ENCODE results near the gene BOC.
"Not testable (repeated sequence)": the region's sequence is repeated elsewhere in the genome, so short reads cannot be mapped to it uniquely, and the experiment has no call there.

Gene BOC, protein sequence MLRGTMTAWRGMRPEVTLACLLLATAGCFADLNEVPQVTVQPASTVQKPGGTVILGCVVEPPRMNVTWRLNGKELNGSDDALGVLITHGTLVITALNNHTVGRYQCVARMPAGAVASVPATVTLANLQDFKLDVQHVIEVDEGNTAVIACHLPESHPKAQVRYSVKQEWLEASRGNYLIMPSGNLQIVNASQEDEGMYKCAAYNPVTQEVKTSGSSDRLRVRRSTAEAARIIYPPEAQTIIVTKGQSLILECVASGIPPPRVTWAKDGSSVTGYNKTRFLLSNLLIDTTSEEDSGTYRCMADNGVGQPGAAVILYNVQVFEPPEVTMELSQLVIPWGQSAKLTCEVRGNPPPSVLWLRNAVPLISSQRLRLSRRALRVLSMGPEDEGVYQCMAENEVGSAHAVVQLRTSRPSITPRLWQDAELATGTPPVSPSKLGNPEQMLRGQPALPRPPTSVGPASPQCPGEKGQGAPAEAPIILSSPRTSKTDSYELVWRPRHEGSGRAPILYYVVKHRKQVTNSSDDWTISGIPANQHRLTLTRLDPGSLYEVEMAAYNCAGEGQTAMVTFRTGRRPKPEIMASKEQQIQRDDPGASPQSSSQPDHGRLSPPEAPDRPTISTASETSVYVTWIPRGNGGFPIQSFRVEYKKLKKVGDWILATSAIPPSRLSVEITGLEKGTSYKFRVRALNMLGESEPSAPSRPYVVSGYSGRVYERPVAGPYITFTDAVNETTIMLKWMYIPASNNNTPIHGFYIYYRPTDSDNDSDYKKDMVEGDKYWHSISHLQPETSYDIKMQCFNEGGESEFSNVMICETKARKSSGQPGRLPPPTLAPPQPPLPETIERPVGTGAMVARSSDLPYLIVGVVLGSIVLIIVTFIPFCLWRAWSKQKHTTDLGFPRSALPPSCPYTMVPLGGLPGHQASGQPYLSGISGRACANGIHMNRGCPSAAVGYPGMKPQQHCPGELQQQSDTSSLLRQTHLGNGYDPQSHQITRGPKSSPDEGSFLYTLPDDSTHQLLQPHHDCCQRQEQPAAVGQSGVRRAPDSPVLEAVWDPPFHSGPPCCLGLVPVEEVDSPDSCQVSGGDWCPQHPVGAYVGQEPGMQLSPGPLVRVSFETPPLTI

DNA sequence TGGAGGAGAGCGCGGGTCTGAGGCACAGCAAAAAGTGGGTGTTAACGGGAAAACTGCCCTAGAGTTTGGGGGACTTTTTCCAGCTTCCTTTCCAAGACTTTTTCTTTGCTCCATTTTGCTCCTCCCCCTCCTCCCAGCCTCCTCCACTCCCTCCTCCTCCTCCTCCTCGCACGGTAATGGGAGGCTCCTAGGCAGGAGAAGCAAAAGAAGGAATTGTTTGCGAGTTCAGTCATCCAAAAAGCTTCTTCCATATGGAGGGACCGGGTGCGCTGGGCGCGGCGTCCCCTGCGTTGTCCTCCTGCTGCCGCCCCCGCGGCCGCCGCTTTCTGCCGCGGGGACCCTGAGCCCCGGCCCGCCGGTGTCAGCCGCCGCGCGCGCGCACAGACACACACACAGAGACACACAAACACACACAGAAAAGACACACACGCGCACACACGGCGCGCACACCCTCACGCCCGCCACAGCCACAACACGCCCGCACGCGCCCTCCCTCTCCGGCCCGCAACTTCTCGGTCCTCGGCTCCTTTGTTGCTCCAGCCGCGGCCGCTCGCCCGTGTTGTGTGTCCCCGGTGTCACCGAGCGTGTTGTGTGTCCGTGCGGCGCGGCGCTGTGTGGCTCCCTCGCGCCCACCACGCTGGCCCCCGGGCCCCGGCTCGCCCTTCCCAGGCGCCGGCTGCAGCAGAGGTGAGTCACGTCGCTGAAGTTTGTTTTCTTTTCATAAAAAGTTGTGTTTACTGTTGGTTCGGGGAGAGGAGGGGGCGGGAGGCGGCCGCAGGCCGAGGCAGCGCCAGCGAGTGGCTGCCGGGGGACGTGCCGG lies at the start of gene BOC:
TSS of gene BOC (plus strand) at position 228 of the 820 bp plus-strand sequence. CDS start 38,246 bp downstream, outside the sequence.
- DNase-seq (ENCODE audit: low read depth in 2 of 2), result no peak

- no peak for DNase-seq (ENCODE audit: low read depth in 2 of 2)
These were observed 49.7 kb upstream of the BOC start for GRCh38 chr3:113161661-113162060.

- DNase-seq (ENCODE audit: low read depth in 2 of 2), result no peak
These were observed 48.2 kb upstream of the BOC start for GRCh38 chr3:113163152-113163551.

- DNase-seq (ENCODE audit: low read depth in 2 of 2), result no peak
These were observed 45.5 kb upstream of the BOC start for GRCh38 chr3:113165841-113166240.

GRCh38 chr3:113166357-113166718 lies 45.0 kb upstream of the BOC start:
- DNase-seq (ENCODE audit: low read depth in 2 of 2), result no peak

DNA sequence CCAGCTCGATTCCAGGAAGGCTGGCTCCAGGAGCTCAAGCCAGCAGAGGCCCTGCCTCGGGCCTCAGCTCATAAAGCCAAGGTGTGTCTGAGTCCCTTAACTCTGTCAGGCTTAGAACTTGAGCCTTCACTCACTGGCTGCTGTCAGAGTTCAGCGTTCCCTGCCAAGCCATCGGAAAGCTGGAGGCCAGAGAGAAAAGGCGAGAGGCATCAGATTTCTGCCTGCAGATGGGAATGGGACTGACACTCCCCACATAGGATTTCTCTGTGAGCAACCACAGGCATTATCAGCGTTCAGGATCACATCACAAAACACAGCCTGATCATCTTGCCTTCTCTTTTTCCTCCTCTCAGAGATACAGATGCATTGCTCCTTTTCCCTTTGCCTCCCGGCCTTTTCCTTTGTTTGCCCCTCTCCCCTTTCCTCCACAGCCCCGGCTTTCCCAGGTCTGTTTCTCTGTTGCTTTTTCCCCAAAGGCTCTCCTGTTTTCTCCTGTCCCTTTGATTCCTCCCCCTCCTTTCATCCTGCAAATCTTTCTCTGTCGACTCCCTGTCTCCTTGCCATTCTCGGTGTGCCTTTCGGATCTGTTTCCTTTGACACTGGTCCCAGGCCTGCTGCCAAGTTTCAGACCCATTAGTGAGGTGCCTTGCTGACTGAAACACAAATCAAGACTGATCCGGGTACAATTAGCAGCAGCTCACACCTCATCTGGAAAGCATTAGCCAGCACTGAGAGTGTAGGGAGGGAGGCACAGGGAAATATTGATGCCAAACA lies 44.5 kb upstream of the BOC start:
- DNase-seq (ENCODE audit: low read depth in 2 of 2), result no peak

- DNase-seq (ENCODE audit: low read depth in 2 of 2), result no peak
These were observed 43.2 kb upstream of the BOC start for GRCh38 chr3:113167825-113168801.

DNA sequence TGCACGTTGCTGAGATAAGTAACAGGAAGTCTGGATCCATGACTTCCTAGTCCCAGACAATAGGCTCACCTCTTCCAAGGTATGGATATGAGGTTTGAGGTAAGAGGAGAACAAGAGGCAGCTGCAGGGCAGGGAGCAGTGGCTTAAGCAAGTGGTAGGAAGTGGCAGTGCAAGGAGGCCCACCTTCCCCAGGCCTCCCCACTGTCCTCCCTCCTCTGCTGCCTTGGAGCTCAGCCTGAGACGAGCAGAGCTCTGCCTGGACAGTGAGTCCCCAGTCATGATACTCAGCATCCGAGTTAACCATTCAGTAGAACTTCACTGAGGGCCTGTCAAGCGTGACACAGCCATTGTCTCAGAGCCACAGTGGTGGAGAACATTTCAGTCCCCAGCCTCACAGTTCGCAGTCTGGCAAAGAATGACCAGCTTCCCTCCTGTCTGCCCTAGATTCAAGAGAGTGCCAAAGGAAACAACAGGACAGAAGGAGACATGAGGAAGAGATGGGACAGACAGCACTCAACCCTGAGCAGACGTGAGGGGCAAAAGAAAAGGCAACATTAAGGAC lies 41.4 kb upstream of the BOC start:
- DNase-seq (ENCODE audit: low read depth in 2 of 2), result no peak

DNA sequence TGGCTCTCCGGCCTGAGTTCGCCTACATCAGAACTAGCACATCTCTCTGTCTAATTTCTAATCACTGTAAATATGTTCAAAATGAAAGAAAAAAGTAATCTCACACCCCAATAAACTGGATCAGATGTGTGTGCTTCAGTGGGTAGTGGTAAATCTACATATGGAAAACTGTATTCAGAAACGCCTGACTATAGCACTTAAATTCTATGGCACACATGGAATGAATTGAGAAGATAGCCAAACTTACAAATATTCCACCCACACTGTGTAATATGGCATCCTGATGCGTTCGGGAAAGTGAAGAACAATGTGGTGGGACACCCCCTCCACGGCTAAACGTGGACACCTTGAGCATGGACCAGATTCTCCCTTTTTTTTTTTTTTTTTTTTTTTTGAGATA lies 40.6 kb upstream of the BOC start:
- DNase-seq (ENCODE audit: low read depth in 2 of 2), result no peak

DNA sequence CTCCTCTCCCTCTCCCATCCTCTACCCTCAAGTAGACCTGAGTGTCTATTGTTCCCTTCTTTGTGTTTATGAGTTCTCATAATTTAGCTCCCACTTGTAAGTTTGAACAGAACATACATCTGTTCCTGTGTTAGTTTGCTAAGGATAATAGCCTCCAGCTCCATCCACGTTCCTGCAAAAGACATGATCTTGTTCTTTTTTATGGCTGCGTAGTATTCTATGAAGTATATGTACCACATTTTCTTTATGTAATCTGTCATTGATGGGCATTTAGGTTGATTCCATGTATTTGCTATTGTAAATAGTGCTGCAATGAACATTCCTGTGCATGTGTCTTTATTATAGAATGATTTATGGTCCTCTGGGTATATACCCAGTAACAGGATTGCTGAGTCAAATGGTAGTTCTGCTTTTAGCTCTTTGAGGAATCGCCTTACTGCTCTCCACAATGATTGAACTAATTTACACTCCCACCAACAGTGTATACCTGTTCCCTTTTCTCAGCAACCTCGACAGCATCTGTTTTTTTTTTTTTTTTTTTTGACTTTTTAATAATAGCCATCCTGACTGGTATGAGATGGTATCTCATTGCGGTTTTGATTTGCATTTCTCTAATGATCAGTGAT lies 39.6 kb upstream of the BOC start:
- DNase-seq (ENCODE audit: low read depth in 2 of 2), result not testable (repeated sequence)

DNA sequence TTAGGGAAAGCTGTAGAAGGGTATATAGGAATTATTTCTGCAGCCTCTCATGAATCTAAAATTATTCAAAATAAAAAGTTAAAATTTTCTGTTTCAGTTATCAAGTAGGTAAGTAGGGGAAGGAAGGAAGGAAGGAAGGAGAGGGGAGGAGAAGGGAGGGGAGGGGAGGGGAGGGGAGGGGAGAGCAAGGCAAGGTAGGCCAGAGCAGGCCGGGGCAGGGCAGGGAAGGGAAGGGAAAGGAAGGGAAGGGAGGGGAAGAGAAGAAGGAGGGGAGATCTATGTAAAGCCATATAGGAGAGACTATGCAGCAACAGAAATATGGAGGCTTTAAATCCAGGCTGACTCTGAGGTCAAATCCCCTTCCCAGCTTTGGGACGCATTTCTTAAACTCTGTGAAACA lies 38.3 kb upstream of the BOC start:
- no peak for DNase-seq (ENCODE audit: low read depth in 2 of 2)

DNA sequence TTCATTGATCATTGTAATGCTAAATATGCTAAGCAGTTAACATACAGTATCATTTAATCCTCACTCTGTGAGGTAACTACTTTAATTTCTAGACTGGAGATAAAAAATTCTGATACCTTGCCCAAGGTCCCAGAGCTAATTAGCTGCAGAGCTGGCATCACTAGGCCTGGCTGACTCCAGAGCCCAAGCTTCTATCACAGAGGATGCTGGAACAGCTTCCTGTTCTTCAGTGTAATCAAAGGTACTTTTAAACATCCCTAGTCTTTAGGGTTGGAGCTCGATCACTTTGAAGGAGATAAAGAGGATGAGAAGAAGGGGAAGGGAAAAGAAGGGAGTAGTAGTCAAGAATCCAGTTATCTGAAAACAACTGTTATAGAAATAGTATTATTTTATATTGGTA lies 37.1 kb upstream of the BOC start:
- DNase-seq (ENCODE audit: low read depth in 2 of 2), result no peak

GRCh38 chr3:113174801-113175485 lies 36.4 kb upstream of the BOC start:
- no peak for DNase-seq (ENCODE audit: low read depth in 2 of 2)

- no peak for DNase-seq (ENCODE audit: low read depth in 2 of 2)
These were observed 33.8 kb upstream of the BOC start for GRCh38 chr3:113177526-113177925.

GRCh38 chr3:113179235-113179824 lies 32.0 kb upstream of the BOC start:
- no peak for DNase-seq (ENCODE audit: low read depth in 2 of 2)

DNA sequence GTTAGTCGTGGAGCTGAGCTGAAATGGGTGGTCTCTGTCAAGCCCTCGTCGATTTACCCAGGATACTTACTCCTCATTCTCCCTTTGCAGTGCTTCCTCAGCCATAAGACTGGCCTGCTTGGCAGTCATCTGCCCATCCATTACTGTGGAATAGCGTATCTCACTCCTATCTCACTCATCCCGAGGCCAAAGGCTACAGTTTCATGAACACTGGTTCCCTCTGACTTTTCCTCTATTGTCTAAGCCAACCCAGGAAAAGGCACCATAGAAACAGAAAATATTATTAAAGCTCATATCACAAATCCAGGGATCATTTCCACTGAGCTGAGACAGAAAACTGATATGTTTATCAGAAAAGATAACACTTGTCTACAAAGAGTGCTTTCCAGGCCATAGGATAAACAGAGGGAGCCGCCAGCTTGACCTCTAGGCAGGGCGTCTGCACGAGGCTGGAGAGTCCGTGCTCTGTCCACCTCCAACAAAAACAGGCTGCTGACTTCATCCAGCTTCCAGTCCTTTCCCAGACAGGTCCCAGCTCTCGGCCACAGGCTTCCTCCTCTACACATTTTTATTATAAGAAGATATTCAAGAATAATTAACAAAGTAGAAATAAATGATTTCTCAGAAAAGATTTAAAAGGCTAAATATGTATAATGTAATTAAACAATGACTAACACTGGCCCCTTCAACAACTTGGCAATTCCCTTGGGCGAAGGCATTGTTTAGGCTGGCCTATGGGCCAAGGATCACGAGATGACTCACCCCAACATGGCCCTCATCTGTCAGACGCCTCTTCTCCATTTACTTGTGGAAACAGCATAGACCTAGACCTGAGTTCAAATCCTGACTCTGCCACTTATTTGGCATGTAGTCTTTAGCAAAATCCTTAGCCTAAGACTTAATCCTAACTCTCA lies 27.4 kb upstream of the BOC start:
- no peak for DNase-seq (ENCODE audit: low read depth in 2 of 2)
